NOMO-1 treated with DMSO at 0.1 percent for 48 hours (cell line): Measurements from ENCODE around the gene TGFBR2.

ENCODE experiments used
- DNase-seq: peaks from one replicate; lab custom pipeline; 2025; ENCODE audit not compliant: unreplicated experiment; lab: John Stamatoyannopoulos, UW

TGFBR2 gene

GRCh38 chr3:30671527-30672286, 65.3 kb downstream of the TGFBR2 start:
- DNase-seq = no peak

- no peak for DNase-seq
These were observed 65.9 kb downstream of the TGFBR2 start for GRCh38 chr3:30672287-30672735.

GRCh38 chr3:30672959-30673358, 66.6 kb downstream of the TGFBR2 start:
- DNase-seq = no peak

- DNase-seq = peak; percentile 43
These were observed 67.3 kb downstream of the TGFBR2 start for GRCh38 chr3:30673425-30674341.

DNA sequence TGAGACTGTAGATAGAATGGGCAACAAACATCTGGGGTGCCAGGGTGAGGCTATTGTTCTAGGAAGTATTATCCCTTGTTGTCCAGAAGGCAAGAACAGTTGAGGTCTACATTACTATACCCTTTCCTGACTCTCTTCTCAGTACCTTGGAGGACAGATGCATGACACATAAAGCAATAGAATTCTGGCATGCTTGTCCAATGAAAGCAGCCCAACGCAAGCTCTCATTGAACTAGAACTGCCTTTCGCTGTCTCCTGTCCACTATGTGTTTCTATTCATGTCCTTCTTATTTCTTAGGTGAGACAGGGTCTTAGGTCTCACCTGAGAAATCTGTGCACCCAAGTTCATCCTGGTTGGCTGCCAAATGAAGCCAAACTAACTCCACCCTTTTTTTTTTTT, 68.6 kb downstream of the TGFBR2 start:
- DNase-seq = no peak

GRCh38 chr3:30675774-30676173, 69.4 kb downstream of the TGFBR2 start:
- DNase-seq = no peak

DNA sequence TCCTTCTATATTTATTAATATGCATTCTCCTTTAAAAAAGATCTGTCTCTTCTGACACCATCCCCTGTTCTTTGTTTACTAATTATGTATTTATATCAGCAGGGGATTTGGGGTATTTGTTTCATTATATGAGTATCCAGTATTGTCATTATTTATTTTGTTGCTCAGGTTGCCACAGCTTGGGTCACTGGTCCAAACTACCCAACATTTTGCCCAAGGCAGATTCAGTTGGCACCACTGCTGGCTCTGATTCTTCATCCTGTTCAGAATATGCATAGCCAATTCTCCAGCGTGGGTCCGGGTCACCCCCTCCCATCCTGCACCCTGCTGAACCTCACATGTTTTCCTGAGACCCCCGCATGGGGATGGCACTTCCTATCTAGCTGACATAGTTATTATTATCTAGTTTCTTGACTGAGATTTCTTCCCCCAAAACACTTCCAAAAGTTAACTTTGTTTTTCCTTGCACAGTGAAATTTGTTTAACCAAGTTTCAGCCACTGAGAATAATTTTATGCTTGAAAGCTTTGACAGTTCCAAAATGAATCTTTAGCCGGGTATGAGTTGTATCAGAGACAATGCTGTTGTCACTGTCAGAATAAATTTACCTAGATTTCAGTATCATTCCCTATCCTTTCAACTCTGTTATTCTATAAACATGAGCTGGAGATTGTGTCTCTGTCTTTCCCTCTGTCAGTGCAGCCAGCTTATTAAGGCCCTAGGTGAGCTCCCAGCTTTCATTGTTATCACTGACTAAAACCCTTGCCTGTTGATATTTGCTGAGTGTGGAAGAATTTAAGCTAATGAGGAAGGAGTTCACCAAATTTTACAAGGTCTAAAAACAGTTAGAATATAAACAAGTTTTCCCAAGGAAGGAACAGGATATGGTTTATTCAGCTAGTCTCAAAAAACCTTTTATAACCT, 70.3 kb downstream of the TGFBR2 start:
- no peak for DNase-seq

DNA sequence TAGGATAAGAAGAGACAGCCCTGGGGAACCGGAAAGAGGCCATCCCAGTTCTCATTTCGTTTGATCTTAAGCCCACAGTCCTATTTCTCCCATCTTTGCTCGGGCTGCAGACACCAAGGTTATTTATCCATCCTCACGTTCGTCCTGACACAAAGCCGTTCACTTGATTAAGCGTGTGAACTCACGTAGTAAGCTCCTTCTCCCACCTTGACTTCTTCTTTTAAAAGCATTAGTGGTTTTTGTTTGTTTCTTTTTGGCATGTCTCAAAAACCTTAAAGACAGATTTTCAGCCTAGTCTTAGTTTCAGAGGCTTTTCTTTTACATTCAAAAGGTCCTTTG, 70.9 kb downstream of the TGFBR2 start:
- DNase-seq = no peak

DNA sequence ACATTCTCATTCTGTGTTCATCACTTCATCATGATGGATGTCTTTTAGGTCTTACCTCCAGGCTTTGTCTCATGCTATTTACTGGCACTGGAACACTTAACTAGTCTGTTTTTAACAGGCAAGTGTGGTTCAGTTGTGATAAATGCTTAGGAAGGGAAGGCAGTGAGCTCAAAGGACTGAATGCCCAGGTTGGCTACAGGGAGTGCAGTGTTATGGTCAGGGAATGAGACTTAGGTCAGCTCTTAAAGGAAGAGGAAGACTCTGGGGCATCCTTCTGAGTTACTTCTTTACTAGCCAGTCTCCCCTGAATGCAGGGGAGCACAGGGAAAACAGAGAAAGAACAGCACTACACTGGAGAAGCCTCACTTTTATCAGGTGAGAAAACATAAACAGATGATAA, 72.6 kb downstream of the TGFBR2 start:
- DNase-seq = no peak

- DNase-seq = no peak
These were observed 74.6 kb downstream of the TGFBR2 start for GRCh38 chr3:30680789-30681648.

DNA sequence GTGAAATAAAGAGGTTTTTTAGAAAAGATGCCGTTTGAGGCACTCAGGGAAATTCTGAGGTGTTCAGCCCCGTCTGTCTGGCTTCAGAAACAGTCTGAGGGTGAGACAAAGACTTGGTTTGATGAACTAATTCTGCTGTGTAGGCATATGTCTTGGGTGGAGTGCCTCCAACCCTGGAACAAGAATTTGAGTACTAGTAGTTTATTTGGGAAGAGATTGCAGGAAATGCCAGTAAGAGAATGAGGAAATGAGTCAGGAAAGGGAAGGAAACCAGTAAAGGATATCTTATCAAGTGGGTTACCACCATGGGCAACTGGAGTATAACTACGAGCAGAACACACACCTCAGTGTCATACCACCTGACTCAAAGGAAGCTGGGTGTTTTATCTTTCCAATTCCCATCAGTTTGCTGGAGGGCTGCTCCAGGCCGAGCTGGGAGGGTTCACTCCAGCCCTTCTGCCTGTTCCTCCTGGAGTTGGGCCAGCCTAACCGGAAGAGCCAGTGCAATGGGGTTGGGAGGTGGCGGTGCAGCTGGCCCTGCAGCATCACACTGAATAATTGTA, 75.3 kb downstream of the TGFBR2 start:
- DNase-seq = no peak

- peak; percentile 33 for DNase-seq
These were observed 76.2 kb downstream of the TGFBR2 start for GRCh38 chr3:30682434-30683155.

- DNase-seq = no peak
These were observed 77.4 kb downstream of the TGFBR2 start for GRCh38 chr3:30683769-30684168.

GRCh38 chr3:30684356-30684755, 78.0 kb downstream of the TGFBR2 start:
- DNase-seq = no peak

DNA sequence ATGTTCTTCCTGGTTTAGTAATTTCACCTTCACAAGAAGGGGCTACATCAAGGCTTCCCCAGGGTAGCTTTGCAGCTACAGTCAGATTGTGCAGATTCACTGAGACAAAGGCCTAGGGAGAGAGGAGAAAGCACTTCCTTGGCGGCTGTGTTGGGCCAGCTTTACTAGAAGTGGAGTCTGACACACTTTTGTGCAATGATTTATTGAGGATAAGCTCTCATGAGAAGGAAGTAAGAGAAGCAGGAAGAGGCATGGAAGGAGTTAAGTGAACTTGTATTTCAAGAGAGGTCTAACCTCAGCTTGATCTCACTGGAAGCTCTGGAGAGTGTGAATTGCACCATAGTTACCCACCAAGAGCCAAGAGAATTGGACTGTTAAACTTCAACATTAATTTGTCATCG, 78.9 kb downstream of the TGFBR2 start:
- DNase-seq = peak; percentile 89

DNA sequence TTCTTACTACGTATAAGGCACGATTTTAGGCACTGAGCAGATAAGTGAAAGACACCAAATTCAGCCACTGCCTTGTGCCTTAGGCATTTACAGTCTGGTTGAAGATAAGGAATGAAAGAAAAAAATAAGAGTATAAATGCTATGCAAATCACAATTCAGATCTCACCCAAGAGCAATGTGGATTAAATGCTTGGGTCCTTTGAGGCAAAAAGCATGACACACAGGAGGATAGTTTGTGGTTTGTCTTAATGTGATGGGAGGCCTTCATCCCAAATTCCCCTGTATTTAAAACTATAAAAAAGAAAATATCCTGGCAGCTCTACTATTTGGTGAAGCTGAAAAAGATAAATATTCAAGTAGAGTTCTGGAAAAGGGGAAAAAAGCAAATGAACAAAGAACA, 79.8 kb downstream of the TGFBR2 start:
- no peak for DNase-seq

DNA sequence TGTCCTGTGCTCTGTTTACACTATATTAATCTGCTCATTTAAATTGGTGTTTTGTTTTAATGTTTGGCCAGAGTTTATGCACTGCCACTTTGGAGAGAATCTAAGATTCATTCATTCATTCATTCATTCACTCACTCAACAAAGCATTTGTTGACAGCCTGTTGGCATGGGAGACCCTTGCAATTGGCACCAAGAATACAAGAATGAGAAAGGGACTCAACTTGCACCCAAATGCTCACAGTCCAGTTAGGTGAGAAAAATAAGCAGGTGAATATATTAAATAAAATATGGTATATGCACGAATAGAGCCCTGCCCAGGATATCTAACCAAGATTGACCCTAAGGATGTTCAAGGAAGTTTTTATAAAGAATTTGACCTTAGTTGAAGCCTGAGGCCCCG, 80.4 kb downstream of the TGFBR2 start:
- DNase-seq = no peak

DNA sequence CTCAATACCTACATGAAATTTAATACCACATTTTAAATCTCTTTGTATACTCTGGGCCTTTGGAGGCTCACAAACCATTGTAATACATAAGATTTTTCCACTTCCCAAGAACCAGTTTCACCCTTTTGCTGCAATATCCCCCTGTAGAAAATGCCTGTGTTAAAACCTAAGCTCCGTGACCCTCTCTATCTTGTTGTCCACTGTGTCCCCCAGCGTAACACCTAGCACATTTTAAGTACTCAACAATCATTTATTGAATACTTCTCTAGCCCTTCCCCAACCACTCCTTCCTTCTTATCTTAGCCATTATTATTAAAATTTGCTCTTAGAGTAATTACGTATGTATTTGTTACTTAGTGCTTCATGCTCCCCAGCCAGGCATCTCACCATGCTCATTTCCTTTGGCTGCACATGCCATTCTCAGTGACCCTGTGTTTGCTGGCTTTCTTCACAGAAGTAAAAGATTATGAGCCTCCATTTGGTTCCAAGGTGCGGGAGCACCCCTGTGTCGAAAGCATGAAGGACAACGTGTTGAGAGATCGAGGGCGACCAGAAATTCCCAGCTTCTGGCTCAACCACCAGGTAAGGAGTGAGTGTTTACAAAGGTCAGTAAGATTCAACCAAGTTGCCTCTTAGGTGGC, 81.6 kb downstream of the TGFBR2 start:
- DNase-seq = no peak
